HG03460 (cell line): ENCODE data around the gene GTF3C4.

ENCODE experiments used
- ATAC-seq: cut with Tn5 transposase; IDR thresholded peaks from one replicate; pipeline ENCODE4 v1.9.1; 2021; ENCODE audit not compliant: unreplicated experiment

GTF3C4 gene, protein sequence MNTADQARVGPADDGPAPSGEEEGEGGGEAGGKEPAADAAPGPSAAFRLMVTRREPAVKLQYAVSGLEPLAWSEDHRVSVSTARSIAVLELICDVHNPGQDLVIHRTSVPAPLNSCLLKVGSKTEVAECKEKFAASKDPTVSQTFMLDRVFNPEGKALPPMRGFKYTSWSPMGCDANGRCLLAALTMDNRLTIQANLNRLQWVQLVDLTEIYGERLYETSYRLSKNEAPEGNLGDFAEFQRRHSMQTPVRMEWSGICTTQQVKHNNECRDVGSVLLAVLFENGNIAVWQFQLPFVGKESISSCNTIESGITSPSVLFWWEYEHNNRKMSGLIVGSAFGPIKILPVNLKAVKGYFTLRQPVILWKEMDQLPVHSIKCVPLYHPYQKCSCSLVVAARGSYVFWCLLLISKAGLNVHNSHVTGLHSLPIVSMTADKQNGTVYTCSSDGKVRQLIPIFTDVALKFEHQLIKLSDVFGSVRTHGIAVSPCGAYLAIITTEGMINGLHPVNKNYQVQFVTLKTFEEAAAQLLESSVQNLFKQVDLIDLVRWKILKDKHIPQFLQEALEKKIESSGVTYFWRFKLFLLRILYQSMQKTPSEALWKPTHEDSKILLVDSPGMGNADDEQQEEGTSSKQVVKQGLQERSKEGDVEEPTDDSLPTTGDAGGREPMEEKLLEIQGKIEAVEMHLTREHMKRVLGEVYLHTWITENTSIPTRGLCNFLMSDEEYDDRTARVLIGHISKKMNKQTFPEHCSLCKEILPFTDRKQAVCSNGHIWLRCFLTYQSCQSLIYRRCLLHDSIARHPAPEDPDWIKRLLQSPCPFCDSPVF

DNA sequence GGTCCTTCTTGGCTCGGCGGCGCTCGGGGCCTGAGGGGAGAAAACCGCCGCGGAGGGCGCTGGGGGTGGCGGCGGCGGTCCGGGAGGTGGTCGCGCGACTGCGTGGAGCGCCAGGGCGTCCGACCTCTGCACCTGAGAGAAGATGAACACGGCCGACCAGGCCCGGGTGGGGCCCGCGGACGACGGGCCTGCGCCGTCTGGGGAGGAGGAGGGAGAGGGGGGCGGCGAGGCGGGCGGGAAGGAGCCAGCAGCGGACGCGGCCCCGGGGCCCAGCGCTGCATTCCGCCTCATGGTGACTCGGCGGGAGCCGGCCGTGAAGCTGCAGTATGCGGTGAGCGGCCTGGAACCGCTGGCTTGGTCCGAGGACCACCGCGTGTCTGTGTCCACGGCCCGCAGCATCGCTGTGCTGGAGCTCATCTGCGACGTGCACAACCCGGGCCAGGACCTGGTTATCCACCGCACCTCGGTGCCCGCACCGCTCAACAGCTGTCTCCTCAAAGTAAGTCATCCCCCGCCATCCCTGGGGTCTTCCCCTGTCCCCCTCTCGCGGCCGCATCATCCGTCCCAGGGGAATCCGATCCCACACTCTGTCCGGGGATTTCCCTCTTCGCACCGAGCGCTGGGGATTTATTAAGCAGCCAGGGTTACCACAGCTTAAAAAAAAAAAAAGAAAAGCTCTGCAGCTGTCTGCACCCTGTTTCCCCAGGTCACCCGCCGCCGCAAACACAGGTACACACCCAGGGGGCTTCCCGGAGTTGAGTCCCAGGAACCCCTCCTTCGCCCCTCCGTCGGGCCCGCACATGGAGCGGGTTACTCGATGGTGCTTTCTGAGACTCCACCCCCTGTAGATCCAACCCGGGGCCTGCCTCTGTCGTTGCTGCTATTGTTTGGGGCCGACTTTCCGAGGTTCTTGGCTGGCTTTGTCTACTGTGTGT, at the start of gene GTF3C4:
GTF3C4 (plus strand) TSS at position 8 of the 935 bp plus-strand sequence; CDS start at position 143, 135 bp downstream.
- peak; percentile 61 for ATAC-seq

DNA sequence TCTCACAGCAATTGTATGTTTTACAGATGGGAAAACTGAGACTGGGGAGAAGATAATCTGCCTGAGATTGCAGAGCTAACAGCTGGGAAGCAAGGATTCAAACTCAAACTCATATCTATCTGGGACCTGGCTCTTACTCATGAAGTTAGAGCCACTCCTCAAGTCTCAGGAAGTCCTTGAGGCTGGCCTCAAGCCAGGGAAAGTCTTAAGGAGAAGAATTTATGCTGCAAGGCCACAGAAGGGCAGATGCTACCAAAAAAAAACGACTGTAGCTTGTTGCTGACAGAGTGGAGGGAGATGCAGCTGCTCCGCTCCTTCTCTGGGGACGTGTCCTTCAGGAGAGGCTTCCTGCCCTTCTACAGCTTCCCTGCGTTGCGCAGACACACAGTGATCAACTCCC, 48.1 kb upstream of the GTF3C4 start:
- ATAC-seq: no peak

DNA sequence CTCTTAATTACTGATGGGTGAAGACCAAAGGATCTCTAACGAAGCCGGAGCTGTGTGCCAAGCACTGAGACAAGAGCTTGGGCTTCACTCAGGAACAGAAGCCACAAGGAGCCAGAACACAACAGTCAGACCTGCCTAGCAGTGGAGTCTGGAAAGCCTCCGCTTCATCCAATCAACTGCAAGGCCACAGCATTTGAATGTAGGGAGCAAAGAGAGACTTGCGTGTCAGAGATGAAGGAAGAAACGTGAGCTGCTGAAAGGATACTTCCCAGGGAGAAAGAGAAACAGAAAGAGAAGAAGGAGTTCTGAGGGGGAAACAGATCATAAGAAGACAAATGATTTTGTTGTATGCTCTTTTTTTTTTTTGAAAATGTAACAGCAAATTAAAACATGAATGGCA, 44.0 kb upstream of the GTF3C4 start:
- ATAC-seq: no peak

DNA sequence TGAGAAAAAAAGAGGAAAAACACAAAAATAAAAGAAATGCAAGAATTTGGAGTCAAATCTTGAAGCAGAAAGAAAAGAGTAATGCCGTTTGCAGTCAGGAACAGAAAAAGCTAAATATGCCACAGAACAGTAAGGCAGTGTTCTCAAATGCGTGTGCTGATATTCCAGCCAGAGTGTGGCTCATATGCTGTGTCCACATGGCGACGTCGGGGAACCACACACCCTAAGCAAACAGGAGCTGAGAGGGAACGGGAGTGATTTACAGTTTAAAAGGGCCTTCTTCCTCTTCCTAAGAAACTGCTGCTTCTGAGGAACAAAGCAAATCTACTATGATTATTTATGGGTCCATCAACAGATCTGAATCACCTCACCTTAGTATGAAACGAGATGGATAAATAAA, 43.2 kb upstream of the GTF3C4 start:
- no peak for ATAC-seq

DNA sequence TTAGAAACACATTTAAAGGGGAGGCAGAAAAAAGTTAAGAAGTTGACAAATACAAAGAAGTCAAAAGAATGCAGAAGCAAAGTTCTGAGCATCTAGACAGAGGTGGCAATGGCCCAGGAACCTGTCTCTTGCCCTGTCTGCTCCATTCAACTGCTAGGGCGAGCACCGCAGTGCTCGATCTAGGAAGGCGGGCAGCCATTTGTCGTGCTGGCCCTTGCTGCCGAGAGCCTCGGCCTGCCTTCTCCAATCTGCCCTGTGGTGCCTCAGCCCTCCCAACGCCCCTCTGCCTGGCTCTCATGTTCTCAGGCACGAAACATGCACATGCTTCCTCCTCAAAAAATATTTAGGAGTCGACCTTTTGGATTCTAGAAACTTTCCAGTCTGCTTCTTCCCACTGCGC, 42.7 kb upstream of the GTF3C4 start:
- ATAC-seq: no peak

DNA sequence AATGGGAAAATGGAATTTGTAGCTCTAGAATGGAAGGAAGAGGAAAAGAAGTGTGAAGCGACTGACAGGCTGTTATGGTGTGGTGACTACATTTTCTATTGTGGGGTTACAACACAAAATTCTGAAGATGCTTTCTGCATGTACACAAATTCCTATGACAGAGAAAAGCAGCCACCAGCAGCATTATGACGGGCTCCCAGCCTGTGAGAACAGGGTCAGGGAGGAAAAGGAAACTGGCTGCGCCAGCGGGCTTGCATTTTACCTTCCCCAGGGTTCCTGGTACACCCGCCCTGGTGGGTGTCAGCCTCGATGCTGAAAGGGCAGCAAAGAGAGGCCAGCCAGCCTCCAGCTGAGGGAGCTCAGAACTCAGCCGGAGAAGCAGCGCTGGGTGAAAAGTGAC, 41.5 kb upstream of the GTF3C4 start:
- no peak for ATAC-seq

DNA sequence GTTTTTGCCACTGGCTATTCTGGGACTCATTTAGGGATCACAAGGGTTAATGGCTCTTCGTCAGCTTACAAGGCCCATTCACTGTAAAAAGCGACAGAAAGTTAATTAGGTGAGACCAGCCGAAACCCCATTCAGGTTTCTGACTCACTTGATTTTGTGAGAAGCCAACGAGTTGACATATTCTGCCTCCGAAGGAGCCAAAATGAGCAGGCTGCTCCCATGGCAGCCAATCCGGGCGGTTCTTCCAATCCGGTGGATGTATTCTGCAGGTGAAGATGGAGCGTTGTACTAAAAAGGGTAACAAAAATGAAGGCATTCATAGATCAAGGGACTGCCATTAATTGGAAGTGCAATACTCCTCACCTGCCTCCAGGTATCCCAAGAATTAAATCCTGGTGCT, 40.1 kb upstream of the GTF3C4 start:
- ATAC-seq: no peak

DNA sequence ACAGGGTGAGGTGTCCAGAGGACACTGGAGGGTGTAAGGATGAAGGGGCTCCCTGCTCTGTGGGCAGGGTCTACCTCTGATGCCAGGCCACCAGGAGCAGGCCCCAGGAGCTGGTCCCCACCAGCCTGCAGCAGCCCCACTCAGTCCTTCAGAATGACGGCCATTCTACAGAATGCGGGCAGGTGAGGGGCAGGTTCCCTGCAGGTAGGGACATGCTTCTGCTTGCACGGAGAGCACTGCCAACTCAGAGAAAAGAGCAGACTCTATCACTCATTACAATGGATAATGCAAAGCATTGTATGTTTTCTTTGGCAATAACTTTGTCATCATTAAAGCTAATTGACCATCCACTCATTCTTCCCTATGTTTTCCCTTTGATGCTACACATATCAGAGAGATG, 39.5 kb upstream of the GTF3C4 start:
- no peak for ATAC-seq

DNA sequence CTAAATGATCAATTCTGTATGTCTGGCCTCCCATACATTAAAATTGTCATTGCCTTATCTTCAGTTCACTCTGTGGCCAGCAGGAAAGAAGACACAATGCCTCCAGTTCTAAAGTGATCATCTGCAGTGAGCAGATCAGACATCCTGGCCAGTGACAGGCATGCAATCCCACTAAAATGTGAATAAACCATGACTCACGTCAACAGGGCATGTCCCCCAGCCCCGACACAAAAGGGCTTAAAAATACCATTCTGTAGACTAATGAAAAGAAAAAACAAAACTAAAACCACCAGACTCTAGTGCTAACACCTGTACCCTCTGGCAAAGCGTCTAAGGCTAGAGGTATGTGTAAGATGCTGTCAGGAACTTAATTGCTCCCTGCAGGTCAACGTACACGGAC, 39.0 kb upstream of the GTF3C4 start:
- ATAC-seq: no peak

DNA sequence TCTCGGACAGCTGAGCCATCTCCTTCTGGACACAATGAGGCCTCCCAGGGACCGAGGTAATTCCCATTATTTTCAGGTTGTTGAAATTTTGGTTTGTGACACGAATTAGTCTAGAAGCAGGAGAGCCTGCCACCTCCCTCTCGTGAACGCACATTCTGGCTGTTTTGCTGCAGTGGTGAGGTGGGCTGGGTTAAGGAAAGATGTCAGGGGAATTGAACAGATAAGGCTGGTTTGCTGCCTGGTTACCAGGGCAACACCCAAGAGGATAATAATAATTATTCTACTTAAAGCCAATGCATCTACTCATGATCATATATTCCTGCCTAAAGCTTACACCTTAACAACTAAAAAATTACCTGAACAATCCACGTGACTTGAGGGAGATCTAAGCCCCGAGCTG, 38.6 kb upstream of the GTF3C4 start:
- ATAC-seq: no peak

DNA sequence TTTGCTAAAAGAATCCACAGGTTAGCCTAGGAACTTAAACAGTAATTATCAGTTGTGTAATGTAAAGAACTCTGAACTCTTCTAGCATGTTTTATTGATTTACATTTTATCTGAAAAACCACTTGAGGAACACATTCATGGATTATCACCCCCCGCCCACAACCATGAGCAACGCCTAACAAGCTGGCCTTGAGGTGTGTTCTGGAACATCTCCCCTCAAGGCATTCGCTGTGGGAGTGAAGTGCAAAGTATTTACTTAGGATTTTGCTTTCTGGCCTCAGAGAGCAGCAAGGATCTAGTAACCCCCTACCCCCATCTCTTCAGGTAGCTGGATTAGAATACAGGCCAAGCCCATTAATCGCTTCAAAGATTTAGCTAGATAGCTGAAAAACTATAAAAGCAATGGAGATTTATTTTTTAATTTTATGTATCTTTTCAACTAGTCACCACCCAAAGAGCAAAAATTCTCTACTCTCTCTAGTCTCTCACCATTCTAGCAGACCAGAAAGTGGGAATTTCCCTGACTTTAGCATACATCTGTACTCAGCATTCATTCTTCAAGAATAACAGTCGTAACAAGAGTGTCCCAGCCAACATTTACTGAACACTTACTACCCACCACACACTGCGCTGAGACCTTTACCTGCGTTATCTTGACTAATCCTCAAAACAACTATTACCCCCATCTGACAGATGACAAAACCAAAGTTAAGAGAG, 37.7 kb upstream of the GTF3C4 start:
- ATAC-seq: no peak

DNA sequence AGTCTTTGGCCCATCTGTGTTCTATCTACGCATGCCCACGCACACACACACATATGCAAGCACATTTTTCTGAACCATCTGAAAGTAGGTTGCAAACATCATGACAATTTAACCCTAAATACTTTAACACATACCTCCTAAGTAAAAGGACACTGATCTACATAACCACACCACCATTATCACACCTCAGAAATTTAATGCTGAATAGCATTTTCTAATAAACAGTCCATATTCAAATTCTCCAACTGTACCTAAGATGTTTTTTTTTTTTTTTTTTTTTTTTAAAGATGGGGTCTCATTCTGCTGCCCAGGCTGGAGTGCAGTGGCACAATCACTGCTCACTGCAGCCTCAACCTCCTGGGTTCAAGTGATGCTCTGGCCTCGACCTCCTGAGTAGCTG, 35.9 kb upstream of the GTF3C4 start:
- ATAC-seq: no peak

DNA sequence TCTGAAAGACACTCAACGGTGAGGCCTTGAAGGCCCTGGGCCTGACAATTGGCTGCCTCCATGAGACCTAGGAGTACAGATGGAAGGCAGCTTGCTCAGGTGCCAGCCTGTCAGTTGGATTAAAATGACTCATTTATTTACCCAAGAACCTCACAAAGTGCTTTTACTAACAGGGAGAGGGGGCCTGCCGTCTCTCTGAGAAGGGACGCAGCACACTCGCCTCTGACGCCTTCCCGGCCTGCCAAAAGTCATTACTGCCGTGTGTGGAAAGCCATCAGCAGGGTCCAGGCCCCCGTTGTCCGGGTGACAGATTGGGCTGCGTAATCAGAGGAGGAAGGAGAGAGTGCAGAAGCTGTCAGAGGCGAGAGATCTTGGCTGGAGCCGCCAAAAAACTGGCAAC, 32.9 kb upstream of the GTF3C4 start:
- no peak for ATAC-seq

DNA sequence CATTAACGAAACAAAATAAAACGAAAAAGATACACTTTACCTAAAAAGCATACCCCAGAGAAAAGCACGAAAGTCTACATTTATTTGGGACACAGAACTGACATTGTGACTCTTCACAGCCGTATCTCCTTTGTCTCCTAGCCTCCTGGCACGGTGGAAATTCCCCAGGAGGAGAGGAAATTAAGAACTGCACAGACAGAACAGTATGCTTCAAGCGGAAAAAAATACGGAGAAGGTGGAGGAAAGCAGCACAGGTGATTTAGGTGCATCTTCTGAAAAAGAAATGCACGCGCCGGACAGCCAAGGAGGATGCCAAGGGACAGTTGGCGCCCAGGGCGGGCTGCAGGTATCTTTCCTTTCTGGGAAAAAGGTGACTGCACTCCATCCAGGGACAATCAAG, 32.5 kb upstream of the GTF3C4 start:
- no peak for ATAC-seq

DNA sequence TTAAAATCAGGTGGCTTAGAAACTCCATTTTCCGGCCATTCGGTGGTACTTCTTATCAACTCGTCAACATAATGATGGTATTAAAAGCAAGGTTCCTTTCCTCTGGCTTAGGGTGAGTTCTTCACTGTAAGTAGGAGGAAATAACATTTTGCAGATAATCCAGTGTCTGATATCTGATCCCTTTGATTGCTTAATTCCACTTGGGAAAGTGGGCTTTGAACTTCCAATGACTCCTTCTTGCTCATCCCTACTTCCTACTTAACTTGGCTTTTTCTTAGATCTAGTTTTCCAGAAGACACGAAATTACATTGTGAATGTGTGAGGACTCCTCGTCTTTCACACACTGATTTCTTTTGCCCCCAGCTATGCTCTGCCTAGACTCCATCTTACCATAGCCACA, 32.0 kb upstream of the GTF3C4 start:
- ATAC-seq: no peak

DNA sequence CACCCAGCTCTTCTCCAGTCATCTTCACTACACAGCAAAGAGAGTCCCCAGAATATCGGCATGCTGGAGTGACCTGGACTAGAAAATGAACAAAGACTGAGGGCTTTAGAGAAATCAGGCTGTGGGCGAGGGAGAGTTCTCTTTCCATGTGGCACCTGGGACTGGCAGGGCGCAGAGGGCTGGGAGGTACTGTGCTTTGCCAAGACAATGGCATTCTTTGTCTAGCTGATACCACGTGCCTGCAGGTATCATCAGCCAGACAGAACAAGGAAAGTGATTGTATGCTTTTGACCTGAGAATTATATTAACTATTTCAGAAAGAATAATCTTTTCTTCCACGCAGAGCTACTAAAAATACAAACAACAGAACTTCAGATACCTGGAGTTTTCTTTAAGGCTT, 30.9 kb upstream of the GTF3C4 start:
- ATAC-seq: no peak

DNA sequence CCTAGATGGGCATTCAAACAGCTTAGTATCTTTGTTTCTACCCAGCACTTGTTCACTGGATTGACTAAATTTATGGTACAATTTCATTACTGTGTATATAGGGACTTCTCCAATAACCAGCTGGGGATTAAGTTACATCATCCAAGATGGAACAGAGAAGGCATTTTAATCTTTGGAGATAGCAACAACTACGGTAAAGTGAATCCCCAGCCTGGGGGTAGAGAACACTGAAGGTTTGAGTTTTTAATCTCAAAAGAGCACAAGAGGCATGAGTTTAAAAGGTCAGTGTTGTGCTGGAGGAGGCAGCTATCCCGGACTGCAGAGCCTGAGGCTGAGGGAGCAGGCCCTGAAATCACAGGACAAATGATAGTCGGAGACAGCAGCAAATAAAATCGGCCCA, 29.0 kb upstream of the GTF3C4 start:
- ATAC-seq: no peak

DNA sequence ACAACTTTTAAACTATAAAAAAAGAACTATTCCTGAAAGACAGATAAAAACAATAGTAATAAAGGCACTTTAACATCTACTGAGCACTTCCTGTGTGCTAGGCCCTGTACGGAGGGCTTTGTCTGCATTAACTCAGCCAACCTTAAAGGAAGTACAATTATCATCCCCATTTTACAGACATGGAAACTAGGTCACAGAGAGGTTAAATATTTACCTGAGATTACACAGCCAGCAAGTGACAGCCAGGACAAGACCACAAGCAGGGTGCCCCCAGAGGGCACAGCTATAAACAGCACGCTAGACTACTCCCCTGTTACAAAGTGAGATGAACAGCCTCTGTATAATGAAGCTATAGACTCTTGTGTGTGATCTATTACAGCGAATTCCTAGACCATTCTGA, 26.0 kb upstream of the GTF3C4 start:
- no peak for ATAC-seq

DNA sequence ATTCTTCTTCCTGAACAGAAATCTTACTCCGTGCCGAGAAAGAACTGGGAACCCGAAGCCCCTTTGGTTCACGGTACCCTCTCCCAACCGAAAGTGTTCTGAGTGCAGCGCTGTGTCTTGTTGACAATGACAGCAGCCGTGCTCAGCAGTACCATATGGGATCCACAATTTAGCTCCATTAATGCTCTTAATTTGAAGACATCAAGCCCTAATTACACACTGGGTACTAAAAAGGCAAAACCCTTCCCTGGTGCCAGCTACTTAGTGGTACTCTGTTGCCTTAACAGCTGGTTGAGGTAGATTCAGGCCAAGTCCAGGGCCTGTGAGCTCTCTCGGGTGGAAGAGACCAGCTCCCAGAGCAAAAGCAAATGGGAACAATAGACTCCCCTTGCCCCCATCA, 25.0 kb upstream of the GTF3C4 start:
- no peak for ATAC-seq

DNA sequence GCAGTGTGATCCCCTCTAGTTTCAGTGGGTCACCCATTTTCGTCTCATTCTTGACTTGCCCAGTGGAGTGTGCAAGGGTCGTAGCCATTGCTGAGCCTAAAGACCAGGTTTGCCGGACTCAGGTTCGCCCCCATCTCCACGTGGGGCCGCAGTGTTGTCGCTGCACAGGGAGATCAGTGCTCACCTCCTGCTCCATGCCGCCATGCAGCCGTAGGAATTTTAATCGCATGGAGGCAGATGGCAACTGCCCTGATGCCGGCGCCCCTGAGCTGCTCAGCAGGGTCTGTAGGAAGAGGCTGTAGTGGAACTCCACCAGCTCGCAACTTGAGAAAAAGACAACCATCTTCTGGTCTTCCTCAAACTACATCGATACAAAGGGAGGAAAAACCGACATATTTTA, 24.6 kb upstream of the GTF3C4 start:
- no peak for ATAC-seq

DNA sequence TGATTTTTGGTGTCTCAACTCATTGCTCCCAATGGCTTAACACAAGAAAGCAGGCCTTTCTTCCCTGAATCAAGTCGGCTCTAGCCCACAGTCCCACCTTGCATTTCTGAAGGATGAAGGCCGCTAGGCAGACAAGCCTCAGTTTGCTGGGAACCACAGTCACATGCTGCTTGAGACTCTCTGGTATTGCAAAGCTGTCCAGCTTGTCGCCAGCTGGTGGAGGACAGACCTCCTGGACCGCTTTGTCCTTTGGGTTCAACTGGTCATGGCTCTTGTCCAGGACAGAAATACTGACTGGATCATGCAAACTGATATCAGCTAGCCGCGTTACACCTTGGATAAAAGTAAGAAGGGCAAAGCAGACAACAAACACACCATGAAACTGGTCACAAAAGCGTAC, 23.5 kb upstream of the GTF3C4 start:
- ATAC-seq: no peak
